OCI-LY7 (cell line): Measurements from ENCODE around the gene CCNB2. TPM values are rescaled to one million over a fixed set of nuclear protein-coding genes. Genes with fewer than 3 reads are reported as not detected.

Source experiments
- BruUV-seq: library from RNA; stranded (reverse); fragments of 400-500 nt; replicated peaks from 2 replicates; lab custom pipeline; 2021; lab: Mats Ljungman, UMichigan
- CTCF ChIA-PET: fragments of 300-600 bp; sonication (Branson Sonifier 250); formaldehyde crosslinking; loops from one replicate; lab custom pipeline; 2022; ENCODE audit warnings: antibody characterized with exemption; ENCODE audit not compliant: unreplicated experiment; lab: Charles Lee
- POLR2A ChIA-PET: fragments of 300-600 bp; sonication (Branson Sonifier 250); formaldehyde crosslinking; loops from one replicate; lab custom pipeline; 2022; ENCODE audit warnings: antibody characterized with exemption; lab: Charles Lee
- DNase-seq: peaks from one replicate; pipeline ENCODE4 v3.0.0-alpha.2; 2015; ENCODE audit warnings: low spot score
- H2AFZ ChIP-seq: fragments of 200-600 bp; sonication (generic), shearing (Covaris generic); 2 replicates; pipeline ENCODE4 v1.6.1; 2014; ENCODE audit warnings: mild to moderate bottlenecking, antibody characterized with exemption, low read length, moderate library complexity
- H3K27ac ChIP-seq: fragments of 200-600 bp; sonication (generic); 2 replicates; pipeline ENCODE4 v1.5.1; 2014; ENCODE audit warnings: mixed run types, low read depth, mild to moderate bottlenecking, moderate library complexity, low read length, inconsistent platforms; ENCODE audit not compliant: poor library complexity, severe bottlenecking
- H3K36me3 ChIP-seq: fragments of 200-600 bp; sonication (generic); 2 replicates; pipeline ENCODE4 v1.6.1; 2014; ENCODE audit warnings: mild to moderate bottlenecking, antibody characterized with exemption, low read length, moderate library complexity, mixed read lengths; ENCODE audit not compliant: insufficient read depth
- H3K4me1 ChIP-seq: fragments of 200-600 bp; sonication (generic); 2 replicates; pipeline ENCODE4 v1.5.1; 2014; ENCODE audit warnings: mild to moderate bottlenecking, low read length; ENCODE audit not compliant: insufficient read depth, poor library complexity, severe bottlenecking
- H3K4me2 ChIP-seq: fragments of 200-600 bp; sonication (generic); 2 replicates; pipeline ENCODE4 v1.6.1; 2014; ENCODE audit warnings: mild to moderate bottlenecking, low read length
- H3K4me3 ChIP-seq: fragments of 200-600 bp; sonication (generic); 2 replicates; pipeline ENCODE4 v1.5.1; 2014; ENCODE audit warnings: mild to moderate bottlenecking, low read depth, low read length; ENCODE audit not compliant: poor library complexity, severe bottlenecking
- H3K79me2 ChIP-seq: fragments of 200-600 bp; sonication (generic); 2 replicates; pipeline ENCODE4 v1.6.1; 2016; ENCODE audit warnings: low read depth, mild to moderate bottlenecking, low read length, moderate library complexity, mixed read lengths; ENCODE audit not compliant: insufficient read depth
- H3K9me2 ChIP-seq: fragments of 200-600 bp; sonication (generic); 2 replicates; pipeline ENCODE4 v1.6.1; 2016; ENCODE audit warnings: mild to moderate bottlenecking, low read length, mixed read lengths; ENCODE audit not compliant: insufficient read depth
- H3K9me3 ChIP-seq: fragments of 200-600 bp; sonication (generic); 2 replicates; pipeline ENCODE4 v1.6.1; 2014; ENCODE audit warnings: mild to moderate bottlenecking, mixed run types, low read length, mixed read lengths
- H4K20me1 ChIP-seq: fragments of 200-600 bp; sonication (generic); 2 replicates; pipeline ENCODE4 v1.6.1; 2014; ENCODE audit warnings: mild to moderate bottlenecking, antibody characterized with exemption, low read length, moderate library complexity, mixed read lengths; ENCODE audit not compliant: insufficient read depth
- EZH2phosphoT487 ChIP-seq: fragments of 200-600 bp; sonication (generic); IDR thresholded peaks from 2 replicates; pipeline ENCODE4 v1.6.1; 2018; ENCODE audit warnings: low read depth, borderline replicate concordance, mild to moderate bottlenecking, mixed run types, antibody characterized with exemption, low read length, moderate library complexity, mixed read lengths
- intact Hi-C: fragments of 100-400 bp; cut with micrococcal nuclease; formaldehyde crosslinking; loops from one replicate; pipeline ENCODE4 v1.10.0; 2022; ENCODE audit not compliant: unreplicated experiment
- total RNA-seq, 2 experiments: library from RNA; depleted of rRNA in 1 of 2; stranded (reverse); fragments of >200 nt in 1 of 2; shearing (Covaris generic) in 1 of 2; gene quantifications; 2 replicates each; pipeline ENCODE4 v1.2.3, GENCODE V29; 2014 to 2022
- TF ChIP-seq, protein P1 (sequence below): fragments of 200-600 bp; sonication (generic); conservative IDR thresholded peaks from 2 replicates; pipeline ENCODE4 v1.5.1; 2014; ENCODE audit warnings: mild to moderate bottlenecking, antibody characterized with exemption, low read length, moderate library complexity, mixed read lengths

CCNB2 gene
- total RNA-seq, 2 experiments from 2014 or later: 93.9 to 128 TPM

DNA sequence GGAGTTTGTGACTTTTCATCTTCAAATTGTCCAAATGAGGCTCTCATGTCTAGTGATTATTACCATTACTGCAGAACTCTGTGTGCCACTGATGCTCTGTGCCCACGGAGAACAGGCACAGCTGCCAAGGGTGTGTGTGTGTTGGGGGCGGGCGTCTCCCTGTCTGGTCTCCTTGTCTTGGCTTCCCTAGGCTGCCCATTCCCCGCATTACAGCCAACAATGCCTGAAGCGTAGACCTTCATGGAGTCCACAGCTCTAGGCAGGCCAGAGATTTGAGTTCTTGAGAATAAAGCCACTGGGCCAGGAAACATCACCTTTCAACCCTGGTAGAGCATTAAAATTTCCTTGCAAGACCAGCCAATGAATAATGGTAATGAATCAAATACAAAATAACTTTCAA, 42.7 kb downstream of the CCNB2 start:
- Histone ChIP-seq H4K20me1 (no peaks in the 10 kb centered on the region), H3K9me3 (no peaks in the 10 kb centered on the region), H2AFZ (no peak overlapping the region), H3K27ac (no peak overlapping the region), H3K36me3 (peaks cover 18% of the 10 kb centered on the region; the same call in 1 of the 2 replicates), H3K4me3 (no peak overlapping the region), H3K4me2 (no peak overlapping the region), H3K4me1 (no peaks in the 10 kb centered on the region), H3K9me2 (no peaks in the 10 kb centered on the region), H3K79me2 (no peaks in the 10 kb centered on the region)
- no peak for DNase-seq
- ChIA-PET CTCF (no interaction called here), POLR2A (no interaction called here)
- no TSS peak for BruUV-seq
- no peak for TF ChIP-seq EZH2phosphoT487
- TF ChIP-seq, protein P1, sequence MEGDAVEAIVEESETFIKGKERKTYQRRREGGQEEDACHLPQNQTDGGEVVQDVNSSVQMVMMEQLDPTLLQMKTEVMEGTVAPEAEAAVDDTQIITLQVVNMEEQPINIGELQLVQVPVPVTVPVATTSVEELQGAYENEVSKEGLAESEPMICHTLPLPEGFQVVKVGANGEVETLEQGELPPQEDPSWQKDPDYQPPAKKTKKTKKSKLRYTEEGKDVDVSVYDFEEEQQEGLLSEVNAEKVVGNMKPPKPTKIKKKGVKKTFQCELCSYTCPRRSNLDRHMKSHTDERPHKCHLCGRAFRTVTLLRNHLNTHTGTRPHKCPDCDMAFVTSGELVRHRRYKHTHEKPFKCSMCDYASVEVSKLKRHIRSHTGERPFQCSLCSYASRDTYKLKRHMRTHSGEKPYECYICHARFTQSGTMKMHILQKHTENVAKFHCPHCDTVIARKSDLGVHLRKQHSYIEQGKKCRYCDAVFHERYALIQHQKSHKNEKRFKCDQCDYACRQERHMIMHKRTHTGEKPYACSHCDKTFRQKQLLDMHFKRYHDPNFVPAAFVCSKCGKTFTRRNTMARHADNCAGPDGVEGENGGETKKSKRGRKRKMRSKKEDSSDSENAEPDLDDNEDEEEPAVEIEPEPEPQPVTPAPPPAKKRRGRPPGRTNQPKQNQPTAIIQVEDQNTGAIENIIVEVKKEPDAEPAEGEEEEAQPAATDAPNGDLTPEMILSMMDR: no peak
- intact Hi-C loops: no loop called here

DNA sequence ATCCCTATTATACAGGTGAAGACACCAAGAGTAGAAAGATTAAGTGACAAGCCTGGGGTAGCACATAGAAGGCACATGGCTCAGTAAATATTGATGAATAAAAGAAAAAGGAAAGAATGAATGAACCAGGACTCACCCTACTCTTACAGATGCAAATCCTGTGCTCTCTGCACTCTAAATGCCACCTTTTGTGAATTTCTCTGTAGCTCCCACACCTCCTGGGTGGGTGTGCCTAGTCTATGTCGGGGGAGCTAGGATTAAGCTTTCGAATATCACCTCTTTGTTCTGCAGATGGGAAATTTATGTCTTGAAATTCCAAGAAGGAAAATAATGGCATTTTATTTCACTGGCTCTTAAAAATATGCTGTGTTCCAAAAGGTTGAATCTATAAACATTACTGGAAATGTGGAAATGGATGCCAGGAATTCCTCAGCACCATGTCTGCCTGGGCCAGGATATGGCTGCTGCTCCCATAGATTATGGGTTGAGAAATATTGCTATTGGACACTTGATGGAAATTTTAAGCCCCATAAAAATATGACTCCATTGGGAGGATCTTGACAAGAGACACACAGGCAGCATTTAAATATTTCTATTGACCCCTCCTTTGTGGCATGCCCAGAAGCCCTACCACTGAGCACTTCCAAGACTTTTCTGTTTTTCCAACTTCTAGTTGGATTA, 43.3 kb downstream of the CCNB2 start:
- Histone ChIP-seq H3K9me3 (no peaks in the 10 kb centered on the region), H3K27ac (no peak overlapping the region), H3K9me2 (no peaks in the 10 kb centered on the region), H3K79me2 (no peaks in the 10 kb centered on the region), H4K20me1 (no peaks in the 10 kb centered on the region), H3K36me3 (peaks cover 12% of the 10 kb centered on the region; the same call in 1 of the 2 replicates), H3K4me1 (no peaks in the 10 kb centered on the region), H2AFZ (no peak overlapping the region), H3K4me2 (no peak overlapping the region), H3K4me3 (no peak overlapping the region)
- ChIA-PET CTCF (no interaction called here), POLR2A (no interaction called here)
- TSS peak; percentile 32 for BruUV-seq
- no peak for DNase-seq
- intact Hi-C loops: no loop called here
- TF ChIP-seq EZH2phosphoT487: no peak
- TF ChIP-seq, protein P1: no peak

DNA sequence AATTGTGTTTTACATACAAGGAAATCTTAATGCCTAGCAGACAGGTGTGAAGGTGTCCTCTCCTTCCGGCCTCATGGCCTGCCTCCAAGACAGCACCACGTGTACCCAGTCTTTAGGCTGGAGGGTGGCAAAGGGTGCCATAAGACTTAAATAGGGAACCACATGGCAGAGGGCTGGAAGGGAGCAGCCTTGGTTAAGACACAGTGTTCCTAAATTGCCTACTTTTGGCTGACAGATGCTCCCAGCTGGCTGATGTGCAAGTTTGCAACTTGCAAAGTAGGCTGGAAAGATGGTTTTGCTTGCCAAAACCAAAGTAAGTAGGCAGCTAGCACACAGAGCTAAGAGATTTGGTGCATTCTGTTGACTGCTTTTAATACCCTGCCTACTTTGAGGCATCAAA, 45.2 kb downstream of the CCNB2 start:
- intact Hi-C loops: no loop called here
- BruUV-seq: no TSS peak
- no peak overlapping the region for H3K4me2 ChIP-seq

More for the DNA sequence above, 45.2 kb downstream of the CCNB2 start:
- Histone ChIP-seq H3K9me3 (no peaks in the 10 kb centered on the region), H3K27ac (no peak overlapping the region), H3K36me3 (peaks cover 3% of the 10 kb centered on the region; the same call in 1 of the 2 replicates), H4K20me1 (no peaks in the 10 kb centered on the region), H3K4me3 (no peak overlapping the region), H2AFZ (no peak overlapping the region), H3K79me2 (no peaks in the 10 kb centered on the region), H3K4me1 (no peaks in the 10 kb centered on the region), H3K9me2 (no peaks in the 10 kb centered on the region)
- TF ChIP-seq, protein P1: no peak
- TF ChIP-seq EZH2phosphoT487: no peak
- no peak for DNase-seq
- ChIA-PET POLR2A (interaction anchor here (0.6 to 2.4 kb wide), 2 partner anchors 9 to 135 kb away, joined by 3 to 7 read pairs; no protein-coding TSS in a partner anchor), CTCF (interaction anchor here (0.6 kb wide), 1 partner anchor 13 kb away, joined by 3 read pairs; no protein-coding TSS in a partner anchor)
